Measurements from ENCODE around the gene MEMO1. TPM values are rescaled to one million over a fixed set of nuclear protein-coding genes. Genes with fewer than 3 reads are reported as not detected.
"Not testable (repeated sequence)": the region's sequence is repeated elsewhere in the genome, so short reads cannot be mapped to it uniquely, and the experiment has no call there.

Gene MEMO1
- polyA plus RNA-seq, 4 donors, result 29.1 to 44.0 (median 33.4) TPM

- no peak for DNase-seq (ENCODE audit: low read depth in 4 of 4, low spot score in 3 of 4)
These were observed 11.4 kb downstream of the MEMO1 start for GRCh38 chr2:31999438-31999837.

- DNase-seq (ENCODE audit: low read depth in 4 of 4, low spot score in 3 of 4), result no peak
These were observed 12.0 kb downstream of the MEMO1 start for GRCh38 chr2:31998731-31999383.

GRCh38 chr2:31997653-31998052, 13.2 kb downstream of the MEMO1 start:
- no peak for DNase-seq (ENCODE audit: low read depth in 4 of 4, low spot score in 3 of 4)

GRCh38 chr2:31996571-31997150, 14.1 kb downstream of the MEMO1 start:
- DNase-seq (ENCODE audit: low read depth in 4 of 4, low spot score in 3 of 4), result no peak

- no peak for DNase-seq (ENCODE audit: low read depth in 4 of 4, low spot score in 3 of 4)
These were observed 17.9 kb downstream of the MEMO1 start for GRCh38 chr2:31992934-31993333.

GRCh38 chr2:31992025-31992579, 18.7 kb downstream of the MEMO1 start:
- DNase-seq (ENCODE audit: low read depth in 4 of 4, low spot score in 3 of 4), result no peak

- no peak for DNase-seq (ENCODE audit: low read depth in 4 of 4, low spot score in 3 of 4)
These were observed 20.9 kb downstream of the MEMO1 start for GRCh38 chr2:31989946-31990345.

- no peak for DNase-seq (ENCODE audit: low read depth in 4 of 4, low spot score in 3 of 4)
These were observed 23.2 kb downstream of the MEMO1 start for GRCh38 chr2:31987454-31988220.

GRCh38 chr2:31986906-31987305, 23.9 kb downstream of the MEMO1 start:
- DNase-seq (ENCODE audit: low read depth in 4 of 4, low spot score in 3 of 4), result no peak

- DNase-seq (ENCODE audit: low read depth in 4 of 4, low spot score in 3 of 4), result no peak
These were observed 26.9 kb downstream of the MEMO1 start for GRCh38 chr2:31983762-31984467.

- DNase-seq (ENCODE audit: low read depth in 4 of 4, low spot score in 3 of 4), result no peak
These were observed 30.0 kb downstream of the MEMO1 start for GRCh38 chr2:31980674-31981356.

- DNase-seq (ENCODE audit: low read depth in 4 of 4, low spot score in 3 of 4), result no peak
These were observed 30.9 kb downstream of the MEMO1 start for GRCh38 chr2:31979956-31980355.

- DNase-seq (ENCODE audit: low read depth in 4 of 4, low spot score in 3 of 4), result no peak
These were observed 31.8 kb downstream of the MEMO1 start for GRCh38 chr2:31979018-31979417.

GRCh38 chr2:31978436-31978835, 32.4 kb downstream of the MEMO1 start:
- no peak for DNase-seq (ENCODE audit: low read depth in 4 of 4, low spot score in 3 of 4)

- DNase-seq (ENCODE audit: low read depth in 4 of 4, low spot score in 3 of 4), result no peak
These were observed 37.1 kb downstream of the MEMO1 start for GRCh38 chr2:31973665-31974064.

GRCh38 chr2:31972059-31972458, 38.7 kb downstream of the MEMO1 start:
- DNase-seq (ENCODE audit: low read depth in 4 of 4, low spot score in 3 of 4), result no peak

- no peak for DNase-seq (ENCODE audit: low read depth in 4 of 4, low spot score in 3 of 4)
These were observed 41.6 kb downstream of the MEMO1 start for GRCh38 chr2:31969178-31969577.

- DNase-seq (ENCODE audit: low read depth in 4 of 4, low spot score in 3 of 4), result no peak
These were observed 43.0 kb downstream of the MEMO1 start for GRCh38 chr2:31967790-31968189.

- DNase-seq (ENCODE audit: low read depth in 4 of 4, low spot score in 3 of 4), result not testable (repeated sequence)
These were observed 44.4 kb downstream of the MEMO1 start for GRCh38 chr2:31966402-31966801.

- no peak for DNase-seq (ENCODE audit: low read depth in 4 of 4, low spot score in 3 of 4)
These were observed 45.7 kb downstream of the MEMO1 start for GRCh38 chr2:31965094-31965493.

Measured in left renal pelvis (tissue), 4 donors.